GM19240 (cell line): ENCODE measurements around the gene DHX30.
"Not testable (repeated sequence)": the region's sequence is repeated elsewhere in the genome, so short reads cannot be mapped to it uniquely, and the experiment has no call there.

ENCODE experiments used
- DNase-seq: peaks from one replicate; pipeline ENCODE4 v3.0.0; 2011; ENCODE audit warnings: low spot score; ENCODE audit not compliant: insufficient read length

The DHX30 gene

GRCh38 chr3:47884603-47885002 lies 81.7 kb downstream of the DHX30 start:
- no peak for DNase-seq

GRCh38 chr3:47885168-47885567 lies 82.2 kb downstream of the DHX30 start:
- DNase-seq = no peak

- DNase-seq = not testable (repeated sequence)
Observed at GRCh38 chr3:47887991-47888390, 85.1 kb downstream of the DHX30 start.

- no peak for DNase-seq
Observed at GRCh38 chr3:47888986-47889757, 86.2 kb downstream of the DHX30 start.

- DNase-seq = no peak
Observed at GRCh38 chr3:47890126-47890827, 87.3 kb downstream of the DHX30 start.

- no peak for DNase-seq
Observed at GRCh38 chr3:47890828-47891612, 88.1 kb downstream of the DHX30 start.

GRCh38 chr3:47891613-47892005 lies 88.7 kb downstream of the DHX30 start:
- no peak for DNase-seq

GRCh38 chr3:47892286-47893040 lies 89.5 kb downstream of the DHX30 start:
- DNase-seq = no peak

GRCh38 chr3:47895241-47895640 lies 92.3 kb downstream of the DHX30 start:
- no peak for DNase-seq

- DNase-seq = no peak
Observed at GRCh38 chr3:47896736-47897135, 93.8 kb downstream of the DHX30 start.

- no peak for DNase-seq
Observed at GRCh38 chr3:47897954-47898353, 95.0 kb downstream of the DHX30 start.

- no peak for DNase-seq
Observed at GRCh38 chr3:47899495-47900108, 96.7 kb downstream of the DHX30 start.
